ENCODE data around the gene TM7SF3.

DNA sequence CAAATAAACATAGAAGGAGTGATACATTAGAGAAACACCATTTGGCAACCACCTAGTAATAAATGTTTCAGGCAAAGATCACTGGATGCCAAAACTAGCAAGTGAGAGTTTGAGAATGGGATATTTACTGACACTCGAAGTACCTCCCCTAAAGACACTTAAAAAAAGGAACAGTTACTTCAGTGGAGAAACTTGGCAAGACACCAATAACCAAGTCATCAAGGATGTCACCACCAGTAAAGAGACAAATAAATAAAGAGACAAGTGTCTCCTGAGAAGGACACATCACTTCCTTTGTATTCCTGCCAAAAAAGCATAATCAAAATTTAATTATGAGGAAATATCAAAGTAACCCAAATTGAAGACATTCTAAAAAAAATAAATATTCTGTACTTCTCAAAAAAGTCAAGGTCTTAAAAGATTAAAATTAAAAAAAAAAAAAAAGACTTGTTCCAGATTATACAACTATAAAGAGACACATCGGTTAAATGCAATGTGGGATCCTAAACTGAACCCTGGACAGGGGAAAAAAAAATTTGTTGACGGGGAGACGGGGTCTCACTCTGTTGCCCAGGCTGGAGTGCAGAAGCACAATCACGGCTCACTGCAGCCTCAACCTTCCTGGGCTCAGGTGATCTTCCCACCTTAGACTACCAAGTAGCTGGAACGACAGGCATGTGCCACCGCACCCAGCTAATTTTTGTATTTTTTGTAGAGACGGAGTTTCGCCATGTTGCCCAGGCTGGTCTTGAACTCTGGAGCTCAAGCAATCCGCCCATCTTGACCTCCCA is 26.4 kb downstream of the TM7SF3 start:
- TF ChIP-seq, protein P1, sequence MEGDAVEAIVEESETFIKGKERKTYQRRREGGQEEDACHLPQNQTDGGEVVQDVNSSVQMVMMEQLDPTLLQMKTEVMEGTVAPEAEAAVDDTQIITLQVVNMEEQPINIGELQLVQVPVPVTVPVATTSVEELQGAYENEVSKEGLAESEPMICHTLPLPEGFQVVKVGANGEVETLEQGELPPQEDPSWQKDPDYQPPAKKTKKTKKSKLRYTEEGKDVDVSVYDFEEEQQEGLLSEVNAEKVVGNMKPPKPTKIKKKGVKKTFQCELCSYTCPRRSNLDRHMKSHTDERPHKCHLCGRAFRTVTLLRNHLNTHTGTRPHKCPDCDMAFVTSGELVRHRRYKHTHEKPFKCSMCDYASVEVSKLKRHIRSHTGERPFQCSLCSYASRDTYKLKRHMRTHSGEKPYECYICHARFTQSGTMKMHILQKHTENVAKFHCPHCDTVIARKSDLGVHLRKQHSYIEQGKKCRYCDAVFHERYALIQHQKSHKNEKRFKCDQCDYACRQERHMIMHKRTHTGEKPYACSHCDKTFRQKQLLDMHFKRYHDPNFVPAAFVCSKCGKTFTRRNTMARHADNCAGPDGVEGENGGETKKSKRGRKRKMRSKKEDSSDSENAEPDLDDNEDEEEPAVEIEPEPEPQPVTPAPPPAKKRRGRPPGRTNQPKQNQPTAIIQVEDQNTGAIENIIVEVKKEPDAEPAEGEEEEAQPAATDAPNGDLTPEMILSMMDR (IDR thresholded peaks at IDR 0.05; ENCODE audit: low read depth, low read length): no peak
- TF ChIP-seq POLR2A (IDR thresholded peaks at IDR 0.05; ENCODE audit: extremely low read depth, insufficient read length) (no peak), MYC (IDR thresholded peaks at IDR 0.05; ENCODE audit: low read depth, low read length) (no peak)
- TF ChIP-seq, protein P2, sequence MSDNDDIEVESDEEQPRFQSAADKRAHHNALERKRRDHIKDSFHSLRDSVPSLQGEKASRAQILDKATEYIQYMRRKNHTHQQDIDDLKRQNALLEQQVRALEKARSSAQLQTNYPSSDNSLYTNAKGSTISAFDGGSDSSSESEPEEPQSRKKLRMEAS (IDR thresholded peaks at IDR 0.05; ENCODE audit: low read depth, low read length): no peak

Data from NB4 (cell line).